NCI-H526 treated with DMSO at 0.1 percent for 48 hours (cell line): Measurements from ENCODE around the gene CDCP1.

Experiments used
- DNase-seq: peaks from one replicate; lab custom pipeline; 2025; lab: John Stamatoyannopoulos, UW

CDCP1 gene

DNA sequence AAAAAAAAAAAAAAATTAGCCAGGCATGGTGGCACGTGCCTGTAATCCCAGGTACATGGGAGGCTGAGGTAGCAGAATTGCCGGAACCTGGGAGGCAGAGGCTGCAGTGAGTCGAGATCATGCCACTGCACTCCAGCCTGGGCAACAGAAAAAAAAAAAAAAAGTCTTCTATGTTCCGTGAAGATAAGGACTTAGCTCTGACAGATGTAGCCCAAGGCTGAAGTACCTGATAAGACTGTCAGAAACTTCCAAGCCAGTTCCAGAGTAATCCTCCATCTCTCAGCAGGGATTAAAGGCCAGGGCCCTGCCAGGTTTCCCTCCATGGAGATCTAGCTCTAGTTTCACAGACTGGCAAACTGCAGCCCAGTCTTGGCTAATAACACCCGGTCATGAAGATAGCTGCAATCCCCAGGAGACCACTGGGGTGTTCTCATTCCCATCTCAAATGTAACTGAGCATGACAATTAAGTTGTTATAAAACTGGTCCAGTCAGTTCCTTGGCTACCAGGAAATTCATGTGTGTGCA lies 8.5 kb downstream of the CDCP1 start:
- peak; percentile 80 for DNase-seq

DNA sequence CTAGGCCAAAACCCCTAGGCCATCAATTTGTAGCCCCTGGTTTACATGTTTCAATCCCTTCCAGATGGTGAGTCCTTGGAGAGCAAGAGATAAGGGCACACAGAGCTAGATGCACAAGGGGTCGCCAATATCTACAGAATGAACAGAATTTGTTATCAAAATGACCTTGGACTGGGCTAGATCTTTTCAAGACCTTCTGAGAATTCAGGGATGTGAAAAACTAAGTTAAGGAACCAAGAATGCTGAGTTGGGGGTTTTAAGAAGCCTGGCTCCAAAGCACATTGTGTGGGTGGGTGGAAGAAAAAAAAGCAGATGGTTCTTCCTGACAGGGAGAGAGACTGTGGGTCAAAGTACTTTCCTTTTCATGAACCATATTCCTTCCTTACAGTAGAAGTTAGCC lies 10.2 kb downstream of the CDCP1 start:
- DNase-seq = no peak

DNA sequence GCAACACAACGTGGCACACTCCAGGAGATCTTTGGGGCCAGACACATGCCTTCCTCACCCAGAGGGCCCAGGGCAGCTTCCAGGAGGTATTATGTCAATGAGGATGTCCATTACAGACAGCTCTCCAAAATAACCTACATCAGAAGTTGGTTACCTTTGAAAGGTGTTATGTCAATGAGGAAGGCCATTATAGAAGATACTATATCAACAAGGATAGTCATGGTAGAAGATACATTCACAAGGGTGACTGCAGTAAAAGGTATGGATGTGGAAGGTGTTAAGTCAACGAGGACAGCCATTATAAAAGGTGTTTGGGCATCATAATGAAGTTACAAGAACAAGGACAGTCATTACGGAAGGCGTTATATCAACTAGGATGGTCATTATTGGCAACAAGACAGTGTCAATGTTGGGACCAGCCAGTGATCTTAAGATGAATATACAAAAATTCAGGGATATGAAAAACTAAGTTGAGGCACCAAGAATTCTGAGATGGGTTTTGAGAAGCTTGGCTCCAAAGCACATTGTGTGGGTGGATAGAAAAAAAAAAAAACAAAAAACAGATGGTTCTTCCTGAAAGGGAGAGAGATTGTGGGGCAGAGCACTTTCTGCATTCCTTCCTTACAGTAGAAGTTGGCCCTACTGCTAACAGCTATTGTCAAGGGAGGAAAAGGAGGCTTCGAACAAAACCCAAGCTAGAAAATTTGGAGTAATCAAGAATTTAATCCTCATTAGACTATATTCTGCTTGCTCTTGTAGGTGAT lies 11.2 kb downstream of the CDCP1 start:
- no peak for DNase-seq

DNA sequence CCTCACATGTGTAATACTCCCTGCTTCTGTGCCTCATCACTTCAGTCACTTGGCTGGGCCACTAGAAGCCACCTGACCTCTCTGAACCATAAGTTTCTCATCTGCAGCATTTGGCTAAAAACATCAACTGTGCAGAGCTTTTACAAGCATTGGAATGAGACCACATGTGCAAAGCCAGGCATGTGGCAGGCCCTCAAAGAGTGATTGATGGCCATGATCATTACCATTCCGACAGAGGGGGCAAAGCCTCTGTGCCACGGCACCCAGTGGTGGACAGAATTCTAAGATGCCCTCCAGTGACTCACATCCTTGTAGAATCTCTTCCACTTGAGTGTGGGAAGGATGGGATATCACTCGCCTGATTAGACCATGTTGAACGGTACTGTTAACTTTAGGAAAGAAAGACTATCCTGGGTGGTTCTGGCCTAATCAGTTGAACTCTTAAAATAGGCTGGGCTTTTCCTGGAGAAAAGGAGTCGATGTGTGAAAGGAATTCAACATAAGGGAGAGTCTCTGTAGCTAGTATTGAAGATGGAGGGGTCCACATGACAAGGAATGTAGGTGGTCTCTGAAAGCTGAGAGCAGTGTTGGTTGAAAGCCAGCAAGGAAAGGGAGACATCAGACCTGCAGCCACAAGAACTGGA lies 13.5 kb downstream of the CDCP1 start:
- no peak for DNase-seq

DNA sequence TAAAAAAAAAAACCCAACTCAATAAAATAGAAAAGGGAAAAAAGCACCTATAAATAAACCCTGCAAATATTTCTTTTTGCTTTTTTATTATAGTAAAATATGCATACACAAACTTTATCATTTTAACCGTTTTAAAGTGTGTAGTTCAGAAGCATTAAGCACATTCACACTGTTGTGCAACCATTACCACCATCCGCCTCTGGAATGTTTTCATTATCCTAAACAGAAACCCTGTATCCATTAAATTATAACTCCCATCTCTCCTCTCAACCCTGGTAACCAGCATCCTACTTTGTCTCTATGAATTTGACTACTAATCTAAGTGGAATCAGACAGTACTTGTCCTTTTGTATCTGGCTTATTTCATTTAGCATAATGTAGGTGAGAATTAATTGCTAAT lies 15.0 kb downstream of the CDCP1 start:
- no peak for DNase-seq

DNA sequence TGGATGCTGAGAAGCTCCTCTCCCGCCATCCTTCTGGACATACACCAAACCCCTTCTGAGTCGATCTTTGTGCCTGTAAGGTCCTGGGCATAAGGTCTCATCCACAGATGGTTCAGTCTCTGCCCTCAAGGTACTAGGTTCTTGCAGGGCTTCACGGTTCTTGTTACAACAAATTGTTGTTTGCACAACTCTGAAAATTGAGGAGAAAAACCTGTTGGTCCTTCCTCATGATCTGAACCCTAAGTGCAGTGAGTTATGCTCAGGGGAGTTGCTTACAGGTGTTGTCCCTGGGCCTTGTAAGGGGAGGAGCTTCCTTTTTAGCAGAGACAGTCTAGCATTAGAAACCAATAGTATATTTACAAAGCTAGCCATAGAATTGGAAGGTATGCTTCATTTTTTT lies 15.7 kb downstream of the CDCP1 start:
- DNase-seq = no peak

DNA sequence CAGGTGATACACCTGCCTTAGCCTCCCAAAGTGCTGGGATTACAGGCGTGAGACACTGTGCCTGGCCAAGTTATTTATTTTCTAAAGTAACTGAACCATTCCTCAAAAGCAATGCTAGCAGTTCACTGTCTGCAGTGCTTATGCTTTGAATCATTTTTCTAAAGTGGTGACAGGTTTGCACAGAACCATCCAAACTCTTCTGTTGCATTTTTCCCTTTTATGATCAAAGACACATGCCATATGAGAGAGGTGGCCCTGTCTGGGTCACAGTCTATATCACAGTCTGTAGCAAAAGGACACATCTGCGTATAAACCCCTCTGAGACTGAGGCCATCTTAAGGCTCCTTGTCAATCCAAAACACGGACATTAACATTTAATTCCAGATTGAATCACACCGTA lies 17.2 kb downstream of the CDCP1 start:
- no peak for DNase-seq

DNA sequence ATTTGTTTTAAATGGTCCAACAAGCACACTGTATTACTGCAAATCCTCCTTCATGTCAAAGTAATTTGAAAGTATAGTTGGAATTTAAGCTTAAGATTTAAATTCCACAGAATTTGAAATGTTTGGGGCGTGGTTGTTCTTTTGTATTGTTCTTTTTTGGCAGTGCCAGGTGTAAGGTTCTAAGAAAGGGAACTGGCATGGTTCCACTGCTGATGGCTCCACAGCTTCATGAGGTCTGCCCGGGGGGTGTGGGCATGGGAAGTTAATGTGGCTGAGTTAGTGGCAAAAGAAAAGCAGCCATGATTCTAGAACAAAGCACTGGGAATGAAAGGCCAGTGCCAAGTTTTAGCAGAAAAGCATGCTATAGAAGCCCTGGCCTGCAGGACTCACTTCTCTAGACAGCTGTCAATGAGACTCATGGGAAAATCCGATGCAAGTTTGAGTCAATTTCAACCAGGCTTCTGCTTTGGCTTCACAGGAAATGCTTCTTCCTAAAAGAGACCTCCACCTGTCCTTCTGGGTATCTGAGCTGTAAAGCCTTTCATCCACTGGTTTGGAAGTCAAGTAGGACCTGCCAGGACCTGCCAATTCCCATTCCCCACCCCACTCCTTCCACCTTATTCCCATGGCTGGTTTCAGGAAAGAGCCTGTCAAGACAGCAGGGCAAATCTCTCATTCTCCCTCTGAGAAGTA lies 18.9 kb downstream of the CDCP1 start:
- DNase-seq = no peak

DNA sequence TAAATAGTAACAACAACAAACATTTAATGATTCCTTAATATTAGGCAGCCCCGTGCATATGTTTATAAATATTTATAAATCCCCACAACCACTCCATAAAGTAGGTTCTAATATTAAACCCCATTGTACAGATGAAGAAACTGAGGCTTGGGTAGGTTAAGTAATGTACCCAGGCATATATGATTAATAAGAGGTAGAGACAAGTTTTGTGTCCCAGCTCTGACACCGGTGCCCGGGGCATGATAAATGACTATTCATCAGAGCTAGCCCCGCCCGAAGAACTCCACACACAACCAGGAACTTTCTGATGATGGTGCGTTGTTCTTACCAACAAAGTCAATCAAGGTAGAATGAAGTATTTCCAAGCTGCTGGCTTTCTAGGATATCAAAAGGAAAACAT lies 19.4 kb downstream of the CDCP1 start:
- no peak for DNase-seq

DNA sequence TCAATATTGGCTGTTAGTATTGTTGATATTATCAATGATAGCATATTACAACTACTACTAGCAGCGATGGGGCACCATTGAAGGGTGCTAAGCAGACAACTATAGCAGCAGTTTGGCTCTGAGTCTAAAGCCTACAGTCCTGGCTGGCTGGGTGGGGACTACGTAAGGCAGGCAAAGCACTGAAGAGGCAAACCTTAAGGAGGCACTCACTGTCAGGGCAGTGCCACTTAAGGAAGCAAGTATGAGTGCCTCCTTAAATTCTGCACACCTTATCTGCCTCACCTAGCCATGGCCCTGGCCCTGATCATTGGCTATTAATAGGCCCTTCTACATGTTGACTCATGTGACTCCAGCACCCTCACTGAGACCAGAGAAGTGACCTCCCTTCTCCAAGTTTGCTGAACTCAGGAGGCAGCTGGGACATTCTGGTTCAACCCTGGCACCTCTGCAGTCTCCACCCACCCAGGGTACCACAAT lies 20.6 kb downstream of the CDCP1 start:
- DNase-seq = no peak

DNA sequence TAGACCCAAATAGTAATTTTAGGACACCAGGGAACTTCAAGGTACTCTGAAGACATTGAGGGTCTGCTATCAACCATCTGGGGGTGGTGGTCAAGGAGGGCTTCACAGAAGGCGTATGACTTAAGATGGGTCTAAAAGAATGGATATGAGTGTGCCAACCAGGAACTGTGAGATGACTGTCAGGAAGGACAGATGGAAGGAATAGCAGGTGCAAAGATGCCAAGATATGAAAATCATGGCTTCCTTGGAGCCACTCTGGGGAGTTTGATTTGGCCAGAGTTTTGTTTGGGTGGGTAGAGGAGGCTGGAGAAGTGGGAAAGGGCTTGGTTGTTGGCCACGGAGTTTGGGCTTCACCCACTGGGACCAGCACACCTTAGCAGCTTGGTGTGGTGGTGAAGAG lies 21.2 kb downstream of the CDCP1 start:
- no peak for DNase-seq

DNA sequence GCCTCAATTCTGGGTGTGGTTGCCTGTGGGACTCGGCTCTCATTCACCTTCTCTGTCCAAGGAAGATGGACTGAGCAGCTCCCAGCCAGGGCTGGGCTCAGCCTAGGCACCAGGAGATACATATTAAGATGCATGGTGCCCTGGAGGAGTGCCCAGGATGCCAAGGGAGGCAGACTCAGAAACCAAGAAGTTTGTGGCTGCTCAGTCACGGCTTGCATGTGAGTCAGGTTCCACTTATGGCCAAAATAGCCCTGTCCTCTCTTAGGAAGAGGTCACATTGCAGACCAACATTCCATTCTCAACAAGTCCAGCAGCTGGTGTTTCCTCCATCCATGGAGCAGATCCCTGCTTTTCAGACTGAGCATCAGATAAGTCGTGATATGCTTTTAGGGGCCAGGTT lies 21.8 kb downstream of the CDCP1 start:
- no peak for DNase-seq

DNA sequence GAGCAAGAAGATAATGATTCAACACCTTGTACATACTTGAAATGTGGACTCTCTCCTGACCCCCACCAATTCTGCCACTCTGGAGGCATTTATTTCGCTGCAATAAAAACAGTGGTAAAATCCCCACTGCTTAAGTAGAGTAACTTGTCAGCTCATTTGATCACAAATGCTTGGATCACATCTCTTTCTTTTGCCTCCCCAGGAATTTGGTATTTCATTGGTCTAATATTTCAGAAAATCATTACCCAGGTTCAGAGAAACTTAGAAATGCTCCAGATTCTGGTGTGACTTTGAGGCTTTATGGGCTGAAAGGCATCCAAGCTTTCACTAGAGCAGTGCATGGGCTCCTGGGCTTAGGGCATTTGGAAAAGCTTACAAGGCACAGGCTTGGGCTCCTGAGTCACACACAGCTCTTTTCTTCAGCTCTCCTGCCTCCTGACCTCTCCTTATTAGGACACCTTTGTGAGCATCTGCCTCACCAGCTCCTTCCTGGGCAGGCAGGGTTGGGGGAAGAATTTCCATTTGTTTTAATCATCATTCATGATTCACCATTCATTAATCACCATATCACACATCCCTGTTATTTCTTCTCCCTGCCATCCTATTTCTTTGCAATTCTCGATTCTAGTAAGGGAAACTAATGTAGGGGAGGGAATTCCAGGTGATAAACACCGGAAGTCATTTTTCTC lies 22.5 kb downstream of the CDCP1 start:
- DNase-seq = no peak

DNA sequence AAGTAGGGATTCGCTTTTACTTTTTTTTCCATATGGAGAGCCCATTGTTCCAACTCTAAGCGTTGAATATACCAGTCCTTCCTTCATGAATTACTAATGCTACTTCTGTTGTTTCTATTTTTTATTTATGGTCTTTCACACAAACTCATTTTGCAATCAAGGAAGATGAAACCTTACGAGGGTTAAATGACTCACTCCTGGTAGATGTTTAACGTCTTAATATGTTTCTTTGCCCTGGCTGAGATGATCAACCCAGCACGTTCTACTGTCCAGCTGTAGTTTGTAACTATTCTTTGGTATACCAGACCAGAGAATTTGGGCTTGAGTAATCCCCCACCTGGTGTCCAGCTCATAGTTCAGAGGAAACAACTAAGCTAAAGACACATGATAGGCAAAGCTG lies 23.1 kb downstream of the CDCP1 start:
- no peak for DNase-seq

DNA sequence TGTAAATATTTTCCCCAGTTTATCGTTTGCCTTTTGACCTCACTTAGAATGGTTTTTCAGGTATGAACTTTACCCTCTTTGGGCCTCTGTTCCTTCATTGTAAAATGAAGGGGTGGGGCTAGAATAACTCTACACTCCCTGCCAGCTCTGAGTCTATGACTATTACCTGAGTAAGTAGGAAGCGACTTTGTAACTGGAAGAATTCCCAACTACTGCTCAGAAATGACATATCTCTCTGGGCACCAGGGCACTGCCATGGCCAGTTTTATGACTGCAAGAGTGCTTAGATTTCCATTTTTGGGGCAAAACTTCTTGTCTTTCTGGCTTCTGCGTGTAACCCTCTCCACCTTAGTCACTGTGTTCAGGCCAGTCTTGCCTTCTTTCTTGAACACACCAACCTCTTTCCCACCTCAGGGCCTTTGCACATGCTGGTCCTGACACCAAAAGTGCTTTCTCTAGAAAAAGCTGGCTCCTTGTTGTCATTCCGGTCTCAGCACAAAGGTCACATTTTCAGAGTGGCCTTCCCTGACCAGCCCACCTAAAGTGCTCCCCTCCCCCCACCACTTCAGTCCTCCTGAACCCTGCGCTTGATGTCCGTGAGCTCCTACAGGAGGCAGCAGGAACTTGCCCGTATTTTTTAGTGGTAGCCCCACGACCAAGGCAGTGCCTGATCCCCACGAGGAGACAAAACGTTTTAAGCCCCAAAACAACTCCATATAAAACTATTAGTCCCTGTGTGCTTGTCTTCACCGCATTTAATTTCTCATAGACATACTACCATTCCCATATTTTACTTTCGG lies 25.6 kb downstream of the CDCP1 start:
- no peak for DNase-seq

DNA sequence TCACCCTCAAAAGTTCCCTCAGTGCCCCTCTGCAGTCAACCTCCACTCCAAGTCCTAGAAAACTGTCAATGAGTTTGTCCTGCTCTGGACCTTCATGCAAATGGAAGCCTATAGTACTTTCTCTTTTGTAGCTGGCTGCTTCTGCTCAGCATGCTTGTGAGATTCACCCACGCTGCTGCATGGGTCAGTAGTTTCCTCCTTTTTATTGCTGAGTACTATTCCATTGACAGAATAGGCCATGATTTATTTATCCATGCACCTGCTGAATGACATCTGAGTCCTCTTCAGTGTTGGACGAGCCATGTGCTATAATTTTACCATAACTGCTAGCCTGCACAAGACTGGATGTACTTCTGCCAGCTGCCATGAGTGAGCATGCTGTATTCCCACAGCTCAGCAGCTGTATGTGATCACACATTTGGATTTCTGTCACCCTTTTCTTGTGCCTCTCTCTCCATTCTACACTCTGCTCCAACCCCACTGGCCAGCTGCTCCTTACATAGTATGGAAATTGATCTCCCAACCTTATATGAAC lies 26.3 kb downstream of the CDCP1 start:
- no peak for DNase-seq

DNA sequence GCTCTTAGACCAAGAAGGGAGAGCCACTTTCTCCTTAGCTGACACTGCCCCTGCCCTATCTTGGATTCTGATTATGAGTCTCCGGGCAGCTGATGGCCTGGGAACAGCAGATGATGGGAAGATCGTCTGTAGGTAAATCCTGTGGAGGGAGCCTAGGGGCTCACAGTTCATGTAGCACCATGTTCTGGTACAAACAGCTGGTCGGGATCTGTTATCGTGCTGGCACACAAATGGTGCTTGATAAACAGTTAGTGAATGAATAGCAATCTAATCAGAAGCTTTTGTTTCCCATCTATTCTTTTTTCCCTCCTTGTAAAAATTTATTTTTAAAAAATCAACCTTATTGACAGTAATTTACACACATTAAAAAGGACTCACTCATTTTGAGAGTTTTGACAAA lies 26.8 kb downstream of the CDCP1 start:
- no peak for DNase-seq

DNA sequence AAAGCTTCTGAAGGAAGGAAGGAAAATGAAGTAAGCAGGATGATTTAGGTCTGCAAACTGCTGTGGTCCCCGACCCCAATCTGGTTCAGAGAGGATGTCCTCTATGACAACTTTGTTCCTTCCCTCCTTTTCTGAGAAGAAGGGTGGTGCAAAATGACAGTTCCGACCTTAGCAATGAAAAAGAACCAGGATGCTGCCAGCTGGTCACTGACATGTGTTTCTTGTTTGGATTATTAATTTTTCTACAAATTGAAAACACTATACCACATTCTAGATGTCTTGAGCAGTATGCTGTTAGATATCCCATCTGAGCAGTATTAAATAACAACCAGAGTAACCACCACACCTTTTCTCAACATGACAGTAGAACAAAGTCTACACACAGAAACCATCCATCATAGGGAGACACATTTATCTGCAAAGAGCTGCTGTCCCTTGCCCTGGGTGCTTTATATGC lies 27.5 kb downstream of the CDCP1 start:
- no peak for DNase-seq

DNA sequence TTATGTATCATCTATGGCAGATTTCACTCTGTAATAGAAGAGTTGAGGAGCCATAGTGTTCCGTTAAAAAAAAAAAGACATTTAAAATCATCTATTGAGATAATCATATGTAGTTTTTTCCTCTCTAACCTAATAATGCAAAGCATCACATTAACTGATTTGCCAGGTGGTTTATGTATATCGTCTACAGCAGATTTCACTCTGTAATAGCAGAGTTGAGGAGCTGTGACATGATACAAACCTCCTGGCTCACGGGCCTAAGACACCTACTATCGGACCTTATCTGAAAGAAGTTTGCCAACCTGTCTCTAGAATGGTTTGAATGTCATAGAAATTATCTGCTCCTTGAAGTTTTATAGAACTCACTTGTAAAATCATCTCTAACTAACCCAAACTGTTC lies 29.8 kb downstream of the CDCP1 start:
- no peak for DNase-seq

DNA sequence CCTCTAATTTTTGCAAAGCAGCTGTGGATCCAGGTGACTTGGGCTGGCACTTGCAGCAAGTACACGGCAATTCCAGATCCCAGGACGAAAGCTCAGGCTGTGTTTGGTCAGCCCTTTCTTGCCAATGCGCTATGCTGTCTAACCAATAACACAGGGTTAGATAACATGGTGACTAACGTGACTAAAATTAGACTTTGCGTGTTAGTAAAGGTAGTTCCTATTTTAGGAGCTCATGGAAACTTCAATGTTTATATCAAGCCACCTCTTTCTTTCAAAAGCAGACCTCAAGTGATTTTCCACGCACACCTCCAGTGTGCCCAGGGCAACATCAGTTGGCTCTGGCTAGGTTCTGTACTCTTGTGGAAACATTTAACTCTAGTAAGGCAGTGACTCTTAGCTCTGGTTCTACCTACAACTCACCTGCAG lies 32.5 kb downstream of the CDCP1 start:
- no peak for DNase-seq

DNA sequence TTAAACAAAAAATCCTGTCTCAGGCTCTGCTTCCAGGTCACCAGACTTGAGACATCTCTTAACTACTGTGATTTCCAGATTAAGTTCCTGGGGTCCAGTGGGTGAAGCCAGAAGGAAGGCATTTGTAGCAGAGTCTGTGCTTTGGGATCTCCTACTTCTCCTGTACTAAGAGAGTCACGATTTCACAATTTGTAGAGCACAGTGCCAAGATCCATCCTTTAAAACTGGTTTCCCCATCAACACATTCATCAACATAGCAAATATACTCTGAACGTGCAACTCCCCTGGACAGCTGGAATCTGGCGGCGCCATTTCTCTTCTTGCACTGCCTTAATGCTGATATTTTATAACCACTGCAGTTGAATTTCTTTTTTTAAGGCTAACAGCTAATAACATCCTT lies 33.2 kb downstream of the CDCP1 start:
- DNase-seq = no peak
